GM23338 (cell line): Measurements from ENCODE around the gene SLC25A26. TPM values are rescaled to one million over a fixed set of nuclear protein-coding genes. Genes with fewer than 3 reads are reported as not detected.

Experiments used
- ATAC-seq: fragments of 200-7000 bp; cut with Tn5 transposase; 3 replicates; pipeline ENCODE4 v1.9.1; 2020
- DNase-seq: peaks from one replicate; pipeline ENCODE4 v3.0.0-alpha.2; 2015; ENCODE audit warnings: low spot score
- H2AFZ ChIP-seq: fragments of 200-600 bp; sonication (generic); 2 replicates; pipeline ENCODE4 v1.8.0; 2016; ENCODE audit warnings: antibody characterized with exemption, mild to moderate bottlenecking, moderate library complexity
- H3F3A ChIP-seq: fragments of 200-600 bp; sonication (generic); replicated peaks from 2 replicates; pipeline ENCODE4 v1.8.0; 2017; ENCODE audit warnings: antibody characterized with exemption, mixed run types, low read depth
- H3K27ac ChIP-seq: fragments of 200-600 bp; sonication (generic); 2 replicates; pipeline ENCODE4 v1.6.1; 2016; ENCODE audit warnings: low read depth
- H3K27me3 ChIP-seq: fragments of 200-600 bp; sonication (generic); 2 replicates; pipeline ENCODE4 v1.8.0; 2016; ENCODE audit warnings: mild to moderate bottlenecking, mixed run types, moderate library complexity; ENCODE audit not compliant: insufficient read depth
- H3K36me3 ChIP-seq: fragments of 200-600 bp; sonication (generic); 2 replicates; pipeline ENCODE4 v1.8.0; 2016; ENCODE audit warnings: mild to moderate bottlenecking; ENCODE audit not compliant: insufficient read depth
- H3K4me1 ChIP-seq: fragments of 200-600 bp; sonication (generic); 2 replicates; pipeline ENCODE4 v1.8.0; 2016; ENCODE audit warnings: mild to moderate bottlenecking, moderate library complexity; ENCODE audit not compliant: insufficient read depth
- H3K4me2 ChIP-seq: fragments of 200-600 bp; sonication (generic); 2 replicates; pipeline ENCODE4 v1.7.1; 2017; ENCODE audit warnings: mixed run types
- H3K4me3 ChIP-seq: fragments of 200-600 bp; sonication (generic); 2 replicates; pipeline ENCODE4 v1.6.1; 2016; ENCODE audit warnings: mixed run types
- H3K79me2 ChIP-seq: fragments of 200-600 bp; sonication (generic); replicated peaks from 2 replicates; pipeline ENCODE4 v1.8.0; 2017; ENCODE audit warnings: mild to moderate bottlenecking; ENCODE audit not compliant: insufficient read depth
- H3K9me2 ChIP-seq: fragments of 200-600 bp; sonication (generic); 2 replicates; pipeline ENCODE4 v1.8.0; 2017; ENCODE audit not compliant: insufficient read depth
- H4K20me1 ChIP-seq: fragments of 200-600 bp; sonication (generic); replicated peaks from 2 replicates; pipeline ENCODE4 v1.8.0; 2017; ENCODE audit warnings: mild to moderate bottlenecking; ENCODE audit not compliant: insufficient read depth
- H3K27ac Mint-ChIP-seq: 2 replicates; pipeline ENCODE4 v1.8.0; 2020; ENCODE audit warnings: inconsistent platforms, mild to moderate bottlenecking, moderate library complexity, mixed read lengths
- H3K27me3 Mint-ChIP-seq: 3 replicates; pipeline ENCODE4 v1.8.0; 2022; ENCODE audit warnings: low read depth, mild to moderate bottlenecking, moderate library complexity, mixed read lengths, inconsistent platforms; ENCODE audit not compliant: insufficient read depth, poor library complexity
- H3K36me3 Mint-ChIP-seq: 3 replicates; pipeline ENCODE4 v1.8.0; 2021; ENCODE audit warnings: low read depth, mild to moderate bottlenecking, inconsistent platforms, moderate library complexity, mixed read lengths
- H3K4me1 Mint-ChIP-seq: 3 replicates; pipeline ENCODE4 v1.8.0; 2020; ENCODE audit warnings: mild to moderate bottlenecking, inconsistent platforms, mixed read lengths
- H3K4me3 Mint-ChIP-seq: 3 replicates; pipeline ENCODE4 v1.8.0; 2021; ENCODE audit warnings: moderate library complexity, mild to moderate bottlenecking, inconsistent platforms, mixed read lengths
- H3K9me3 Mint-ChIP-seq: 3 replicates; pipeline ENCODE4 v1.8.0; 2020; ENCODE audit warnings: moderate library complexity, mild to moderate bottlenecking, inconsistent platforms, mixed read lengths
- CTCF ChIP-seq, 2 experiments: fragments of 200-600 bp in 1 of 2; sonication (generic) in 1 of 2; conservative IDR thresholded peaks; 2 replicates each; pipeline versions ENCODE4 v1.5.1 to v1.6.1; 2016 to 2017; ENCODE audit warnings: antibody characterized with exemption in 2 of 2, low read depth in 2 of 2, mild to moderate bottlenecking in 2 of 2, moderate library complexity in 1 of 2
- EZH2phosphoT487 ChIP-seq: fragments of 200-600 bp; sonication (generic); IDR thresholded peaks from one replicate; pipeline ENCODE4 v1.8.1; 2018; ENCODE audit warnings: antibody characterized with exemption; ENCODE audit not compliant: unreplicated experiment
- NANOG ChIP-seq: IDR thresholded peaks from 2 replicates; pipeline ENCODE4 v1.6.1; 2016; ENCODE audit warnings: antibody characterized with exemption, borderline replicate concordance
- POLR2AphosphoS5 ChIP-seq: IDR thresholded peaks from 2 replicates; pipeline ENCODE4 v1.6.1; 2016; ENCODE audit warnings: antibody characterized with exemption, low read depth
- STAT1 ChIP-seq: IDR thresholded peaks from one replicate; pipeline ENCODE4 v1.6.1; 2016; ENCODE audit warnings: antibody characterized with exemption; ENCODE audit not compliant: unreplicated experiment
- polyA plus RNA-seq: library from polyadenylated mRNA; unstranded; fragments of >200 nt; fragmentation: Nextera tagmentation; extraction: Ambion mirVana; gene quantifications from 2 replicates; pipeline ENCODE4 v1.2.1, GENCODE V29; 2016
- total RNA-seq: library from RNA; depleted of rRNA; stranded (reverse); fragments of >200 nt; shearing (Covaris generic); gene quantifications from 2 replicates; pipeline ENCODE4 v1.2.3, GENCODE V29; 2014
- TF ChIP-seq, protein P1 (sequence below): fragments of 250-450 bp; sonication (Bioruptor Pico); IDR thresholded peaks from 2 replicates; pipeline ENCODE4 v1.5.0; 2020; ENCODE audit warnings: mild to moderate bottlenecking, moderate library complexity

The SLC25A26 gene
- total and polyA plus RNA-seq, 2 experiments from 2014 or later, result 24.8 to 40.2 TPM

GRCh38 chr3:66206806-66207205 lies 14.0 kb upstream of the SLC25A26 start:
- peaks cover 2% of the 10 kb centered on the region for H3K27me3 Mint-ChIP-seq
- H3K27ac Mint-ChIP-seq, result no peak overlapping the region
- H3K4me1 Mint-ChIP-seq, result peaks cover 6% of the 10 kb centered on the region; the same call in 1 of the 3 replicates
- Histone ChIP-seq H3K27me3 (no peaks in the 10 kb centered on the region), H3K27ac (no peak overlapping the region), H3K4me3 (no peak overlapping the region), H4K20me1 (no peaks in the 10 kb centered on the region), H3K4me2 (no peak overlapping the region), H3K4me1 (no peaks in the 10 kb centered on the region), H3K9me2 (no peaks in the 10 kb centered on the region), H3K79me2 (no peaks in the 10 kb centered on the region), H3K36me3 (no peaks in the 10 kb centered on the region), H3F3A (no peaks in the 10 kb centered on the region), H2AFZ (no peak overlapping the region)
- H3K36me3 Mint-ChIP-seq, result no peaks in the 10 kb centered on the region
- H3K4me3 Mint-ChIP-seq, result no peak overlapping the region
- no peaks in the 10 kb centered on the region for H3K9me3 Mint-ChIP-seq
- DNase-seq, result peak; percentile 27
- peak; percentile 50; the same call in 2 of the 3 replicates for ATAC-seq
- no peak for TF ChIP-seq POLR2AphosphoS5
- no peak for TF ChIP-seq EZH2phosphoT487
- TF ChIP-seq, protein P1, sequence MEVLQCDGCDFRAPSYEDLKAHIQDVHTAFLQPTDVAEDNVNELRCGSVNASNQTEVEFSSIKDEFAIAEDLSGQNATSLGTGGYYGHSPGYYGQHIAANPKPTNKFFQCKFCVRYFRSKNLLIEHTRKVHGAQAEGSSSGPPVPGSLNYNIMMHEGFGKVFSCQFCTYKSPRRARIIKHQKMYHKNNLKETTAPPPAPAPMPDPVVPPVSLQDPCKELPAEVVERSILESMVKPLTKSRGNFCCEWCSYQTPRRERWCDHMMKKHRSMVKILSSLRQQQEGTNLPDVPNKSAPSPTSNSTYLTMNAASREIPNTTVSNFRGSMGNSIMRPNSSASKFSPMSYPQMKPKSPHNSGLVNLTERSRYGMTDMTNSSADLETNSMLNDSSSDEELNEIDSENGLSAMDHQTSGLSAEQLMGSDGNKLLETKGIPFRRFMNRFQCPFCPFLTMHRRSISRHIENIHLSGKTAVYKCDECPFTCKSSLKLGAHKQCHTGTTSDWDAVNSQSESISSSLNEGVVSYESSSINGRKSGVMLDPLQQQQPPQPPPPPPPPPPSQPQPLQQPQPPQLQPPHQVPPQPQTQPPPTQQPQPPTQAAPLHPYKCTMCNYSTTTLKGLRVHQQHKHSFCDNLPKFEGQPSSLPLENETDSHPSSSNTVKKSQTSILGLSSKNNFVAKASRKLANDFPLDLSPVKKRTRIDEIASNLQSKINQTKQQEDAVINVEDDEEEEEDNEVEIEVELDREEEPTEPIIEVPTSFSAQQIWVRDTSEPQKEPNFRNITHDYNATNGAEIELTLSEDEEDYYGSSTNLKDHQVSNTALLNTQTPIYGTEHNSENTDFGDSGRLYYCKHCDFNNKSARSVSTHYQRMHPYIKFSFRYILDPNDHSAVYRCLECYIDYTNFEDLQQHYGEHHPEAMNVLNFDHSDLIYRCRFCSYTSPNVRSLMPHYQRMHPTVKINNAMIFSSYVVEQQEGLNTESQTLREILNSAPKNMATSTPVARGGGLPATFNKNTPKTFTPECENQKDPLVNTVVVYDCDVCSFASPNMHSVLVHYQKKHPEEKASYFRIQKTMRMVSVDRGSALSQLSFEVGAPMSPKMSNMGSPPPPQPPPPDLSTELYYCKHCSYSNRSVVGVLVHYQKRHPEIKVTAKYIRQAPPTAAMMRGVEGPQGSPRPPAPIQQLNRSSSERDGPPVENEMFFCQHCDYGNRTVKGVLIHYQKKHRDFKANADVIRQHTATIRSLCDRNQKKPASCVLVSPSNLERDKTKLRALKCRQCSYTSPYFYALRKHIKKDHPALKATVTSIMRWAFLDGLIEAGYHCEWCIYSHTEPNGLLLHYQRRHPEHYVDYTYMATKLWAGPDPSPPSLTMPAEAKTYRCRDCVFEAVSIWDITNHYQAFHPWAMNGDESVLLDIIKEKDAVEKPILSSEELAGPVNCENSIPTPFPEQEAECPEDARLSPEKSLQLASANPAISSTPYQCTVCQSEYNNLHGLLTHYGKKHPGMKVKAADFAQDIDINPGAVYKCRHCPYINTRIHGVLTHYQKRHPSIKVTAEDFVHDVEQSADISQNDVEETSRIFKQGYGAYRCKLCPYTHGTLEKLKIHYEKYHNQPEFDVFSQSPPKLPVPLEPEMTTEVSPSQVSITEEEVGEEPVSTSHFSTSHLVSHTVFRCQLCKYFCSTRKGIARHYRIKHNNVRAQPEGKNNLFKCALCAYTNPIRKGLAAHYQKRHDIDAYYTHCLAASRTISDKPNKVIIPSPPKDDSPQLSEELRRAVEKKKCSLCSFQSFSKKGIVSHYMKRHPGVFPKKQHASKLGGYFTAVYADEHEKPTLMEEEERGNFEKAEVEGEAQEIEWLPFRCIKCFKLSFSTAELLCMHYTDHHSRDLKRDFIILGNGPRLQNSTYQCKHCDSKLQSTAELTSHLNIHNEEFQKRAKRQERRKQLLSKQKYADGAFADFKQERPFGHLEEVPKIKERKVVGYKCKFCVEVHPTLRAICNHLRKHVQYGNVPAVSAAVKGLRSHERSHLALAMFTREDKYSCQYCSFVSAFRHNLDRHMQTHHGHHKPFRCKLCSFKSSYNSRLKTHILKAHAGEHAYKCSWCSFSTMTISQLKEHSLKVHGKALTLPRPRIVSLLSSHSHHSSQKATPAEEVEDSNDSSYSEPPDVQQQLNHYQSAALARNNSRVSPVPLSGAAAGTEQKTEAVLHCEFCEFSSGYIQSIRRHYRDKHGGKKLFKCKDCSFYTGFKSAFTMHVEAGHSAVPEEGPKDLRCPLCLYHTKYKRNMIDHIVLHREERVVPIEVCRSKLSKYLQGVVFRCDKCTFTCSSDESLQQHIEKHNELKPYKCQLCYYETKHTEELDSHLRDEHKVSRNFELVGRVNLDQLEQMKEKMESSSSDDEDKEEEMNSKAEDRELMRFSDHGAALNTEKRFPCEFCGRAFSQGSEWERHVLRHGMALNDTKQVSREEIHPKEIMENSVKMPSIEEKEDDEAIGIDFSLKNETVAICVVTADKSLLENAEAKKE (CRISPR knock-in tag), result no peak
- no peak for TF ChIP-seq NANOG
- TF ChIP-seq STAT1, result no peak
- TF ChIP-seq CTCF (conservative IDR thresholded peaks at IDR 0.05; ENCODE audit: low read depth in 2 of 2), result no peak
